OCI-LY3 (cell line): Measurements from ENCODE around the gene NRXN3.

Experiments used
- H2AFZ ChIP-seq: fragments of 200-600, 300-600 bp; shearing (Covaris generic); 2 replicates; pipeline ENCODE4 v1.6.0; 2014; ENCODE audit warnings: antibody characterized with exemption, low read depth, low read length
- H3K27ac ChIP-seq: fragments of 200-600, 300-600 bp; sonication (generic); 2 replicates; pipeline ENCODE4 v1.5.1; 2014; ENCODE audit warnings: mild to moderate bottlenecking, low read length, moderate library complexity, mixed read lengths
- H3K27me3 ChIP-seq: fragments of 200-600, 300-600 bp; sonication (generic); 2 replicates; pipeline ENCODE4 v1.6.1; 2014; ENCODE audit warnings: low read depth, low read length, mixed read lengths
- H3K36me3 ChIP-seq: fragments of 200-600, 300-600 bp; sonication (generic); replicated peaks from 2 replicates; pipeline ENCODE3; 2014; ENCODE audit warnings: low read depth, low read length, mixed read lengths
- H3K4me1 ChIP-seq: fragments of 300-600, 200-600 bp; sonication (generic); 2 replicates; pipeline ENCODE4 v1.6.1; 2014; ENCODE audit warnings: low read length, mixed read lengths
- H3K4me2 ChIP-seq: fragments of 200-600, 300-600 bp; sonication (generic); 2 replicates; pipeline ENCODE4 v1.6.1; 2014; ENCODE audit warnings: low read length, mixed read lengths
- H3K4me3 ChIP-seq: fragments of 300-600, 200-600 bp; sonication (generic); 2 replicates; pipeline ENCODE4 v1.5.1; 2014; ENCODE audit warnings: antibody characterized with exemption, mild to moderate bottlenecking, low read length, moderate library complexity
- H3K79me2 ChIP-seq: fragments of 300-600, 200-600 bp; shearing (Covaris generic); 2 replicates; pipeline ENCODE4 v1.6.1; 2014; ENCODE audit warnings: mild to moderate bottlenecking, low read length, mixed read lengths
- H3K9ac ChIP-seq: fragments of 300-600, 200-600 bp; shearing (Covaris generic); 2 replicates; pipeline ENCODE4 v1.6.0; 2014; ENCODE audit warnings: mild to moderate bottlenecking, low read length, moderate library complexity
- H3K9me3 ChIP-seq: fragments of 200-600, 300-600 bp; shearing (Covaris generic); 2 replicates; pipeline ENCODE4 v1.6.1; 2014; ENCODE audit warnings: low read length, mixed read lengths; ENCODE audit not compliant: insufficient read depth
- H4K20me1 ChIP-seq: fragments of 200-600, 300-600 bp; sonication (generic); 2 replicates; pipeline ENCODE4 v1.6.1; 2016; ENCODE audit warnings: low read length, mixed read lengths; ENCODE audit not compliant: insufficient read depth
- CTCF ChIP-seq: fragments of 200-600, 300-600 bp; sonication (generic); IDR thresholded peaks from 2 replicates; pipeline ENCODE4 v1.5.1; 2014; ENCODE audit warnings: antibody characterized with exemption, low read length, low read depth
- EZH2phosphoT487 ChIP-seq: fragments of 200-600 bp; shearing (Covaris generic); IDR thresholded peaks from 2 replicates; pipeline ENCODE4 v1.6.1; 2018; ENCODE audit warnings: antibody characterized with exemption, mixed run types, low read depth

Gene NRXN3

GRCh38 chr14:78172428-78172827 is 2.3 kb downstream of the NRXN3 start:
- H3K9ac ChIP-seq: no peak overlapping the region
- TF ChIP-seq CTCF (no peak), EZH2phosphoT487 (no peak)
- H3K27ac ChIP-seq: no peak overlapping the region
- no peak overlapping the region for H3K4me2 ChIP-seq
- H3K4me1 ChIP-seq: no peaks in the 10 kb centered on the region
- no peaks in the 10 kb centered on the region for H3K36me3 ChIP-seq
- H3K9me3 ChIP-seq: no peaks in the 10 kb centered on the region
- H4K20me1 ChIP-seq: no peaks in the 10 kb centered on the region
- H3K4me3 ChIP-seq: no peak overlapping the region
- no peak overlapping the region for H2AFZ ChIP-seq
- H3K79me2 ChIP-seq: no peaks in the 10 kb centered on the region
- H3K27me3 ChIP-seq: peaks cover 30% of the 10 kb centered on the region

GRCh38 chr14:78173346-78174035 is 3.3 kb downstream of the NRXN3 start:
- H3K27me3 ChIP-seq: peaks cover 25% of the 10 kb centered on the region
- no peaks in the 10 kb centered on the region for H3K9me3 ChIP-seq
- TF ChIP-seq EZH2phosphoT487: no peak
- TF ChIP-seq CTCF: no peak
- H3K4me2 ChIP-seq: no peak overlapping the region
- H3K27ac ChIP-seq: no peak overlapping the region
- no peaks in the 10 kb centered on the region for H3K4me1 ChIP-seq
- H4K20me1 ChIP-seq: no peaks in the 10 kb centered on the region
- H3K36me3 ChIP-seq: no peaks in the 10 kb centered on the region
- H3K9ac ChIP-seq: no peak overlapping the region
- no peak overlapping the region for H3K4me3 ChIP-seq
- no peaks in the 10 kb centered on the region for H3K79me2 ChIP-seq
- H2AFZ ChIP-seq: no peak overlapping the region

GRCh38 chr14:78175412-78175811 is 5.2 kb downstream of the NRXN3 start:
- no peaks in the 10 kb centered on the region for H3K36me3 ChIP-seq
- no peak overlapping the region for H3K4me3 ChIP-seq
- H3K9ac ChIP-seq: no peak overlapping the region
- no peaks in the 10 kb centered on the region for H3K4me1 ChIP-seq
- no peak overlapping the region for H3K27ac ChIP-seq
- H4K20me1 ChIP-seq: no peaks in the 10 kb centered on the region
- peaks cover 15% of the 10 kb centered on the region for H3K27me3 ChIP-seq
- H3K9me3 ChIP-seq: no peaks in the 10 kb centered on the region
- no peak overlapping the region for H3K4me2 ChIP-seq
- H2AFZ ChIP-seq: no peak overlapping the region
- H3K79me2 ChIP-seq: no peaks in the 10 kb centered on the region
- no peak for TF ChIP-seq EZH2phosphoT487
- no peak for TF ChIP-seq CTCF

- H3K4me2 ChIP-seq: no peak overlapping the region
- H3K4me1 ChIP-seq: no peaks in the 10 kb centered on the region
- no peaks in the 10 kb centered on the region for H3K36me3 ChIP-seq
- H4K20me1 ChIP-seq: no peaks in the 10 kb centered on the region
- H3K4me3 ChIP-seq: no peak overlapping the region
- no peak overlapping the region for H3K27ac ChIP-seq
- H3K9ac ChIP-seq: no peak overlapping the region
- H3K9me3 ChIP-seq: no peaks in the 10 kb centered on the region
- no peak overlapping the region for H2AFZ ChIP-seq
- H3K27me3 ChIP-seq: peaks cover 13% of the 10 kb centered on the region
- no peaks in the 10 kb centered on the region for H3K79me2 ChIP-seq
- no peak for TF ChIP-seq CTCF
- no peak for TF ChIP-seq EZH2phosphoT487
Measured at GRCh38 chr14:78178071-78178470, 7.9 kb downstream of the NRXN3 start.
